Measurements from ENCODE around the gene GRID2.

The GRID2 gene

DNA sequence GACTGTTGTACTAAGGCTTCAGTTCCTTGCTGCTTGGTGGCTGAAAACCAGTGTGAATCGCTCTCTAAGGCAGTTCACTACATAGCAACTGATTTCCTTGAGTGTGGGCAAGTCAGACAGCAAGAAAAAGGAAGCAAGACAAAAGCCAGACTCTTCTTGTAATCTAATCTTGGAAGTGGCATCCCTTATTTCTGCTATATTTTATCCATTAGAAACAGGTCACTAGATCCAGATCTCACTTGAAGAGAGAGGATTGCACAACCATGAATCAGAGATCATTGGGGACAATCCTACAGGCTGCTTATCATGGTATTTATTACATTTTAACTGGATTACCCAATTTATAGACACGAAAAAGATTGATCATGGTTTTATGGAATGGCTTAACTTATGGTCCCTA, 684.5 kb downstream of the GRID2 start:
- no peak for DNase-seq

DNA sequence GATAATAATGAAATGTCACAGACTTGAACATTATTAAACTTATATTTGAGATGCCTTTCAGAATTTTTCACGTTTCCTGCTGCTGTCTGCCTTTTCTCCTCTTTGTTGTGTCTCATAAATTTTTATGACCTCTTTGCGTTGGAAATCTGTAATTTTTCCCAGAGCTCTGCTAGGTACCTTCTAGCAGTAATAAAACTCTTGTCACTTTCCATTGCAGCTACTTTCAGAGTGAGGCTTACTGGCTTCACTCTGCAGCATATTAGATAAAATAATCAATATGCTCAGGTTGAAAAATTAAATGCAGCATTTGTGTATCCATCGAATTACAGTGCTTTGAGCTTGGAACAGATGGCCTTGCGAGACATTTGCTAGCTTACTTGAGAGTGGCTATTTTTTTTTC, 689.0 kb downstream of the GRID2 start:
- DNase-seq = no peak

- DNase-seq = no peak
Observed at GRCh38 chr4:92994727-92995126, 691.0 kb downstream of the GRID2 start.

- DNase-seq = no peak
Observed at GRCh38 chr4:92996533-92996932, 692.8 kb downstream of the GRID2 start.

DNA sequence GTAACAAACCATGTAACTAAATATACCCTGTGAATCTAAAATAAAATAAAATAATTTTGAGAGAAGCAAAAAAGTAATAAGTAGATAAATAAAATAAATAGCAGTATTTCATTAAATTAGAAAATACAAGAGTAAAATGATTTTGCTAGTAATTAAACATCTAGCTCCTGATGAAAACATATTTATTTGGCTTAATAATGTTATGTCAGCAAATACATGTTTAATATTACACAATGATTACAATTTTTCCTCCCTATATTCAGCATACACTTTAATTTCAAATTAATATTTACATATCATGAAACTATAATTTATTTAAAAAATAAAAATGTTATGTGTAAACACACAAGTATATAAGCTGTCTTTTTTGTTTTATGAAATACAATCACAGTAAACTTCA, 697.1 kb downstream of the GRID2 start:
- no peak for DNase-seq

DNA sequence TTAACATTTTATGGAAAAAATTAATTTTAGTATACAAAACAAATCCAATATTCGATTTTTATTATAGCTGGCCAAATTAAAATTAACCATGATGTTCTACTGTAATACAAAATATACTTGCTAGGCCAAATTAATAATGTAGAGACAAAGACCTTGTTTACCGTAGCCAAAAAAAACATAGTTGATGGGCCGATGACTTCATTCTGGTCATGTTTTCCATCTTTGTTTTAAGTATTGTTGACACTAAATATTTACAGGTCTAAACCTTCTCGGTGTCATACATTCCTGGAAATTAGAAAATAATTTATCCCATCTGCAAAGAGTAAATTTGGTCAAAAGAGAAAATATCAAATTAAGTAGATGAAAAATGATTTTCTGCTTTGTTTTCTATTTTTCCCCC, 698.5 kb downstream of the GRID2 start:
- DNase-seq = no peak

- DNase-seq = no peak
Observed at GRCh38 chr4:93016350-93016749, 712.6 kb downstream of the GRID2 start.

DNA sequence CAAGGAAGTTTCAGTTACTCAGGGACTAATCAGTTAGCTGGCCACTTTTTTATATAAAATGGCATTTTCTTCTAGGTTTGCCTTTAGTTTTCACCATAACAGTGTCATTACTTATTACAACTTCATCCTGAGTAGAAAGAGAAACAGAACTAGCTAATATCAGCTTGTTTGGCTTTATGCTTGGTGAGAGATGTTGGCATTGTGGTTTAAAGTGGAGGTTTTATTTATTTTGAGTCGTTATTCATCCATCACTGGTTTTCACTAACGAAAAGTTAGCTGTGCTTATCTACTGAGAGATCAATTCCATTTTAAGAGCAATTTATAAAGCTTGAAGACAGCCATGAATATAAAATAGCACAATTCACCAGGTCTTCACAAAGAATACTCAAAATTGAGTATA, 714.5 kb downstream of the GRID2 start:
- no peak for DNase-seq

- DNase-seq = no peak
Observed at GRCh38 chr4:93018806-93019205, 715.0 kb downstream of the GRID2 start.

- DNase-seq = no peak
Observed at GRCh38 chr4:93029769-93030168, 726.0 kb downstream of the GRID2 start.

DNA sequence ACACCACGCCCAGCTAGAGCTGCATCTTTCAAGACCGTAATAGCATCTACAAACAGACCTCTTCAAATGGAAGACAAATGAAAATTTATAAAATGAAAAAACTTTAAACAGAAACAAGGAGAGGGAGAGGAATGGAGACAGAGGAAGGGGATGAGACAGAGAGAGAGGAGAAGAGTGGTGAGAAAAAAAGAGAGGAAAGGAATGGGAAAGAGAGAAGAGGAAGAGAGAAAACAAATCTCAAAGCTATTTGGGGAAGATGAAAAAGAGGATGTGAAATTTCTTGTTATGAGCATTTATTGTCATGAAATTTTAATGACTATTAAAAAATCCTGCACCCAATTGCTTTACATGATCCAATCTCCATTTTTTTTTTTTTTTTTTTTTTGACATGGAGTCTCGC, 726.9 kb downstream of the GRID2 start:
- no peak for DNase-seq

GRCh38 chr4:93031431-93032098, 727.8 kb downstream of the GRID2 start:
- DNase-seq = no peak

GRCh38 chr4:93042746-93043145, 739.0 kb downstream of the GRID2 start:
- DNase-seq = no peak

- no peak for DNase-seq
Observed at GRCh38 chr4:93053140-93053539, 749.4 kb downstream of the GRID2 start.

GRCh38 chr4:93061826-93062225, 758.1 kb downstream of the GRID2 start:
- DNase-seq = no peak

DNA sequence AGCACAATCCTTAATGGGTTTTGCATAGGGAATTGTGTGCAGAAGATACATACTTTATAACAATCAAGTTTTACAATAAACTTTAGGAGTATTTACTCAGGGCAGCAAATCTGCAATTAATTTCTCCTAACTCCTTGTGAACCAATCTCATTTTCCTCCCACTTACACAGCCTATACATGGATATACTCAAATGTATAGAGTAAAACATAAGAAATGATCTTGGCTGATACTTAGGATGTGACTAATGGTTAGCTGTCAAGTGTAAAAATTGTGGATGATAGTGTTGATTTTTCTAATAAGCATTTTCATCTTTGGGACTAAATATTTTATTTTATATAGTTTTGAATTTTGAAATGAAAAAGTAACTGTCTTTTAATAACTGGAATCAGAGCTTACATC, 759.6 kb downstream of the GRID2 start:
- no peak for DNase-seq

GRCh38 chr4:93065790-93066189, 762.0 kb downstream of the GRID2 start:
- no peak for DNase-seq

GRCh38 chr4:93066749-93067148, 763.0 kb downstream of the GRID2 start:
- no peak for DNase-seq

- no peak for DNase-seq
Observed at GRCh38 chr4:93072292-93072691, 768.5 kb downstream of the GRID2 start.

GRCh38 chr4:93080316-93080715, 776.5 kb downstream of the GRID2 start:
- no peak for DNase-seq

GRCh38 chr4:93084599-93085305, 781.0 kb downstream of the GRID2 start:
- no peak for DNase-seq

DNA sequence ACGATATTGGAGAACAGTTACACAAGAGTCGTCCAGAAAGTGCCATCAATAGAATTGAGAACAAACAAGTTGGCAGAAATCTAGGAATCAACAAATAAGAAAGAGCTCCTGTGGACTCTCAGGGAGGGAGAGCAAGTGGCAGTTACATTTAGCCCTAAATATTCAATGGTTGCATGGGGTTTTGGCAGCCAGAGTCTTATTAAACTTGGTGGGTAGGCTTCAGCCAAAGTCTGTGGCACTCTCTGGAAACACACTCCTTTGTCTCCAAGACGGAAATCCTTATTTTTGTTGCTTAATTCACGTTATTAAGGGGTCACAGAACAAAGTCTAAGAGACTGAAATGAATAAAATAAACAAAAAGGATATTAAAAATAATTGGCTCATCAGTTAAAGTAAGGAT, 782.6 kb downstream of the GRID2 start:
- no peak for DNase-seq

GRCh38 chr4:93092765-93093164, 789.0 kb downstream of the GRID2 start:
- DNase-seq = no peak

DNA sequence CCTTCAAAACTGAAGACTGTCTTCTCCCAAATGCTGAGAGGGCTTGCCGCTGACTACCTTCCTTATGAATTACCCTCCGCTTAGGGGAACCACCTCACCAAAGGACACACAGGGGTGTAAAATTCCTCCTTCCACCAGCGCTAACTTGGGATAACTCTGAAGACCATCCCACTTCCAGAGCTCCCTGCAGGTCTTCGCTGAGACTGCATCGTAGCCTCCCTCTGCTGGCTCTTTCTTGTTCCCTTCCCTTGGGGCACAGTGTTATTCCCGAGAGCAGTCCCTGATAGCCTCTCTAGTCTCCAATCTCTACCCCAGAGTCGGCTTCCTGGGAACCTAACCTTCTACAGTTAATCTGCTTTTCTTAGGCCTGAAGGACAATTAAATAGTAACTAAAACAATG, 799.3 kb downstream of the GRID2 start:
- no peak for DNase-seq

- no peak for DNase-seq
Observed at GRCh38 chr4:93116624-93117023, 812.9 kb downstream of the GRID2 start.
